LNCAP (cell line): ENCODE results near the gene UNC5B.

ENCODE experiments used
- TF ChIP-seq, protein P1 (sequence below): fragments of 450-650 bp; IDR thresholded peaks from 2 replicates; pipeline ENCODE4 v1.5.1; 2017; ENCODE audit warnings: mild to moderate bottlenecking

UNC5B gene

DNA sequence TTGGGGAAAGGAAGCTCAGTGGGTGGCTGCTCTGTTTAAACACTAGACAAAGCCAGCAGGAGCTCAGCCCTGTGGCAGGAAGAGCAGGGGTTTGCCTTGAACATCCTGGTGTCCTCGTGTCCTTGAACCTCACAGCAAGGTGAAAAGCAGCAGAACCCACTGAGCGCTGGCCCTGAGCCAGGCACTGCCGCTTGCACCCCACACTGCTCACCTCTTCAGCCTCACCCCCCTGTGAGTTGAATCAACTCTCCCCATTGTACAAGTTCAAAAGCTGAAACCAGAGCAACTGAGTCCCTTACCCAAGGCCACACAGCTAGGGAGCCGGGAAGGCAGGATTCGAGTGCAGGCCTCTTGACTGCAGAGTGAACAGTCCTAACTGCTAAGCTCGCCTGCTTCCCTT, 138.7 kb downstream of the UNC5B start:
- TF ChIP-seq, protein P1, sequence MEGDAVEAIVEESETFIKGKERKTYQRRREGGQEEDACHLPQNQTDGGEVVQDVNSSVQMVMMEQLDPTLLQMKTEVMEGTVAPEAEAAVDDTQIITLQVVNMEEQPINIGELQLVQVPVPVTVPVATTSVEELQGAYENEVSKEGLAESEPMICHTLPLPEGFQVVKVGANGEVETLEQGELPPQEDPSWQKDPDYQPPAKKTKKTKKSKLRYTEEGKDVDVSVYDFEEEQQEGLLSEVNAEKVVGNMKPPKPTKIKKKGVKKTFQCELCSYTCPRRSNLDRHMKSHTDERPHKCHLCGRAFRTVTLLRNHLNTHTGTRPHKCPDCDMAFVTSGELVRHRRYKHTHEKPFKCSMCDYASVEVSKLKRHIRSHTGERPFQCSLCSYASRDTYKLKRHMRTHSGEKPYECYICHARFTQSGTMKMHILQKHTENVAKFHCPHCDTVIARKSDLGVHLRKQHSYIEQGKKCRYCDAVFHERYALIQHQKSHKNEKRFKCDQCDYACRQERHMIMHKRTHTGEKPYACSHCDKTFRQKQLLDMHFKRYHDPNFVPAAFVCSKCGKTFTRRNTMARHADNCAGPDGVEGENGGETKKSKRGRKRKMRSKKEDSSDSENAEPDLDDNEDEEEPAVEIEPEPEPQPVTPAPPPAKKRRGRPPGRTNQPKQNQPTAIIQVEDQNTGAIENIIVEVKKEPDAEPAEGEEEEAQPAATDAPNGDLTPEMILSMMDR: no peak

DNA sequence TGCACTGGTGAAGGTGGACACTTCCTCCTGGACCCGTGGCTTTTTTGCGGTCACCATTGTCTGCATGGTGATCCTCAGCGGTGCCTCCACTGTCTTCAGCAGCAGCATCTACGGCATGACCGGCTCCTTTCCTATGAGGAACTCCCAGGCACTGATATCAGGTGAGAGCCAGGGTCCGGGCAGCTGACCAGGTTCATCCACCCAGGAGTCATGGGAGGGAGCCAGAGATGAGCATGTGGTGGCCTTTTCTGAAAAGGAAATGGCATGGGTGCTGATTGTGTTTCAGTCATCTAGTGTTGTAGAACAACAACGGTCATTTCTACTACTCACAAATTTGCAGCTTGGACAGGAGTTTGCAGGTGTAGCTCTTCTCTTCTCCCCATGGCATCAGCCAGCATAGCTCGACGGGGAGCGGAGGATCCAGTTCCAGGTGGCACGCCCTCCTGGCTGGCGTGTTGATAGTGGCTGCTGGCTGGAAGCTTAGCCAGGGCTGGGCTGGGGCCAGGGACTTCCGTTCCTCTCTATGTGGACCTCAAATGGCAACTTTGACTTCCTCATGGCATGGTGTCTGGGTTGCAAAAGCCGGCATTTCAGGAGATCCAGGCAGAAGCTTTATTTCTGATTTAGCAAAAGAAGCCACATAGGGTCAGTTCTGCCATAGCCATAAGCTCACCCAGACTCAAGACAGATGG, 139.4 kb downstream of the UNC5B start:
- TF ChIP-seq, protein P1: no peak
